ENCODE measurements around the gene ARL13B. TPM values are rescaled to one million over a fixed set of nuclear protein-coding genes. Genes with fewer than 3 reads are reported as not detected.
"Not testable (repeated sequence)": the region's sequence is repeated elsewhere in the genome, so short reads cannot be mapped to it uniquely, and the experiment has no call there.

ARL13B gene
- total RNA-seq, 2 donors from 2014 or later = 12.3 to 14.0 TPM

GRCh38 chr3:94080552-94080951, 100.6 kb downstream of the ARL13B start:
- intact Hi-C loops (cut with DNase I); DNase-seq (ENCODE audit: low spot score): not testable (repeated sequence)

DNA sequence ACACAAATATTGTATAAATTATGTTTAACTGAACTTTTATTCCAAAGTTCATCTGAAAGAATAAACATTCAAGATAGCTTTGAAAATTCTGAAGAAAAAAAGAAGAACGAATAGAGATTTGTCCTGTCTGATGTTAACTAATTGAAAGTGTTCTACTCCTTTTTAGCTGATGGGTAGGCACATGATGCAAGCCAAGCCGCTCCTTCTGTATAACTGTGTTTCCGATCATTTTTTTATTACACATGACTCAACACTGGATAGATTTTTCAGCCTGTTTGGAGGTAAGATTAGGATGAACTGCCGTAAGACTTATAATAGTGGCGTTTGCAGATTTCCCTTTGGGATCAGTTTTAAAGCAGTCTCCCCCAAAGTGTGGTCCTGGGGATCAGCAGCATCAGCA, 101.9 kb downstream of the ARL13B start:
- intact Hi-C loops (cut with DNase I) = no loop called here
- no peak for DNase-seq (ENCODE audit: low spot score)

GRCh38 chr3:94082391-94082937, 102.5 kb downstream of the ARL13B start:
- DNase-seq (ENCODE audit: low spot score) = no peak
- intact Hi-C loops (cut with DNase I) = no loop called here

DNA sequence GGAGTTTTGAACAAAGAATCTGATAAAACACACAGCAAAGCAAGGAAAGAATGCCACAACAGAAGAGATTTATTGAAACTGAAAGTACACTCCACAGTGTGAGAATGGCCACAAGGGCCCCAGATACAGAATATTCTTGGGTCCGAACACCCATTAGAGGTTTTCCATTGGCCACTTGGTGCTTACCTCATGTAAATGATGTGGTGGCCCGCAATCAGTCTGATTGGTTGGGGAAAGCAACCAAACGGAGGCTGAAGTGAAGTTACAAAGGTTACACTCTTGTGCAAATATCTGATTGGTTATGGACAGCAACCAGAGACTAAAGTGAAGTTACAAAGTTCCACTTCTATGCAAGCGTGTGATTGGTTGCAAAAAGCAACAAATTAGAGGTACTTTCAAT, 103.3 kb downstream of the ARL13B start:
- DNase-seq (ENCODE audit: low spot score) = no peak
- intact Hi-C loops (cut with DNase I) = no loop called here

- intact Hi-C loops (cut with DNase I) = no loop called here
- DNase-seq (ENCODE audit: low spot score) = no peak
Measured at GRCh38 chr3:94089126-94089525, 109.2 kb downstream of the ARL13B start.

GRCh38 chr3:94092086-94092485, 112.1 kb downstream of the ARL13B start:
- no peak for DNase-seq (ENCODE audit: low spot score)
- intact Hi-C loops (cut with DNase I) = no loop called here

- no peak for DNase-seq (ENCODE audit: low spot score)
- intact Hi-C loops (cut with DNase I) = no loop called here
Measured at GRCh38 chr3:94093151-94093550, 113.2 kb downstream of the ARL13B start.

DNA sequence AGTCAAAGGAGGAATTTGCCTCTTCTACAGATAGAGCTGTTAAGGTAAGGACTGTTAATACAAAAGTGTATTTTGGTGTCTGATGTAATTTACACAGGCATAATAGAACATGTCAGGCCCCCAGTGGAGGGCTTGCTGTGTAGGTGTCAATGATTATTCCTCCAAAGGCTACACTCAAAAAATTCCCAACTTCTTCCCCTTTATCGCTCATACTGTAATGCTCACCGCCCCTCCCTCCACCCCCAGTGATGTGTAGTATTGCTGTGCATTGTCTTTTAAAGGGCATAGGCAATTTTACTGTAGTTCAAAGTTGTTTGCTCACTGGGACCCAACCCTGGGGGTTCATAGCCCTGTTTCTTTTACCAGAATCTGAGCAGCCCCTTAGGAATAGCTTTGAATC, 115.2 kb downstream of the ARL13B start:
- intact Hi-C loops (cut with DNase I) = no loop called here
- no peak for DNase-seq (ENCODE audit: low spot score)

DNA sequence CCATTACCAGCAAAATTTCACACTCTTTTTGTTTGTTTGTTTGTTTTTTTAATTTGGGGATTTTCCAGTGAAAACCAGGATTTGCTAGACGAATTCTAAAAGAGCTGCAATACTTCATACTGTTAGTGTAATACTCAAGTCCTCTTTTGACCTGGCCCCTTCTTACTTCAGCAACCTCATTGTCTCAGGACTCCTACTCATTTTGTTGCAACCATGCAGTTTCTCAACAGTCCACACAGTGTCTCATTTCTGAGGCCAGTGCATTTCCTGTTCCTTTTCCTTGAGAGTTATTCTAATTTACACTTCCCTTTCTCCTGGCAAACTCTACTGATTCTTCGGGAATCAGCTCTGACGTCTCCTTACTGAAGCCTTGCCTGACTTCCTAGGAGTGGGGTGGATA, 118.5 kb downstream of the ARL13B start:
- intact Hi-C loops (cut with DNase I) = no loop called here
- DNase-seq (ENCODE audit: low spot score) = no peak

- DNase-seq (ENCODE audit: low spot score) = no peak
- intact Hi-C loops (cut with DNase I) = no loop called here
Measured at GRCh38 chr3:94099311-94099710, 119.4 kb downstream of the ARL13B start.

DNA sequence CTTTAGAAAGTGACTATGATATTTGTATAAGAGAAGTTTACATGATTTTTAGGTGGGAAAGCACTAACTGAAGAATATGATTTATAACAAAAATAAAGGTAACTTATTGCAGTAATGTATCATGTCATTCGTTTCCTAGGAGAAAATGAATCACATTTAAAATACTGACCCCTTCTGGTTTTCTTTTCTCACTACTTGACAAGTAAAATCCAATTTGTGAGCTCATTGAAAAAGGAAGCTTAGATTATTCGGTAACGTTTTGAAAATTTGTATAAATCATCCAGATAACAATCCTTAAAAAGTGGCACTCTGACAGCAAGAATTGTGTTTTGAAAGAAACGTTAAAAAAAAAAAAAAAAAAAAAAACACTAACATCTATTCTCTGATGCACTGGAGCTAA, 121.9 kb downstream of the ARL13B start:
- intact Hi-C loops (cut with DNase I) = no loop called here
- DNase-seq (ENCODE audit: low spot score) = no peak

Other genes starting within 250 kb of the ARL13B start
- 10 to 100 TPM; 32.9 to 61.4 TPM for gene PROS1, start 6.3 kb upstream of the ARL13B start, total RNA-seq
- gene STX19, start 48.4 kb downstream of the ARL13B start, total RNA-seq = not detected
- 1 to 10 TPM; 5.2 to 7.1 TPM for gene DHFR2, start 82.8 kb downstream of the ARL13B start, total RNA-seq
- gene NSUN3, start 82.9 kb downstream of the ARL13B start, total RNA-seq = 10 to 100 TPM; 11.8 to 12.1 TPM